SK-N-SH treated with all-trans-retinoic acid at 6 μM for 48 hours (cell line): ENCODE measurements around the gene GOT1.

Experiments
- ATAC-seq: fragments of 200-7000 bp; cut with Tn5 transposase; 3 replicates; pipeline ENCODE4 v1.9.1; 2020; ENCODE audit warnings: mild to moderate bottlenecking, moderate library complexity
- ARNTL ChIP-seq: fragments of 450-650 bp; formaldehyde crosslinking; IDR thresholded peaks from 2 replicates; pipeline ENCODE4 v1.5.0; 2020; ENCODE audit warnings: low read depth, mild to moderate bottlenecking, moderate library complexity, borderline replicate concordance
- BACH2 ChIP-seq: fragments of 250-450 bp; sonication (Bioruptor Pico); IDR thresholded peaks from 2 replicates; pipeline ENCODE4 v1.9.0; 2021; ENCODE audit warnings: mild to moderate bottlenecking, borderline replicate concordance
- CREB5 ChIP-seq: fragments of 250-450 bp; sonication (Bioruptor Pico); IDR thresholded peaks from 2 replicates; pipeline ENCODE4 v1.5.1; 2020; ENCODE audit warnings: low read depth, mild to moderate bottlenecking, moderate library complexity
- CSDC2 ChIP-seq: fragments of 250-450 bp; sonication (Bioruptor Pico); IDR thresholded peaks from 2 replicates; pipeline ENCODE4 v1.5.0; 2020; ENCODE audit warnings: mild to moderate bottlenecking, moderate library complexity
- CSRNP3 ChIP-seq: fragments of 250-450 bp; sonication (Bioruptor Pico); IDR thresholded peaks from 2 replicates; pipeline ENCODE4 v1.5.1; 2021; ENCODE audit warnings: mild to moderate bottlenecking, moderate library complexity
- GLIS3 ChIP-seq: fragments of 250-450 bp; sonication (Bioruptor Pico); IDR thresholded peaks from 2 replicates; pipeline ENCODE4 v1.5.0; 2020; ENCODE audit warnings: mild to moderate bottlenecking, moderate library complexity
- OSR1 ChIP-seq: fragments of 250-450 bp; sonication (Bioruptor Pico); IDR thresholded peaks from 2 replicates; pipeline ENCODE4 v1.8.0; 2022; ENCODE audit warnings: moderate library complexity, mild to moderate bottlenecking, inconsistent platforms
- PATZ1 ChIP-seq: fragments of 250-450 bp; sonication (Bioruptor Pico); IDR thresholded peaks from 2 replicates; pipeline ENCODE4 v1.8.0; 2020; ENCODE audit warnings: mild to moderate bottlenecking, moderate library complexity, borderline replicate concordance
- POU6F1 ChIP-seq: fragments of 250-450 bp; sonication (Bioruptor Pico); IDR thresholded peaks from 2 replicates; pipeline ENCODE4 v1.8.0; 2021; ENCODE audit warnings: low read depth, mild to moderate bottlenecking, moderate library complexity, borderline replicate concordance
- PPARA ChIP-seq: fragments of 250-450 bp; sonication (Bioruptor Pico); IDR thresholded peaks from 2 replicates; pipeline ENCODE4 v1.5.0; 2020; ENCODE audit warnings: mild to moderate bottlenecking, borderline replicate concordance
- RARB ChIP-seq: fragments of 250-450 bp; sonication (Bioruptor Pico); IDR thresholded peaks from 2 replicates; pipeline ENCODE4 v1.8.0; 2021; ENCODE audit warnings: mild to moderate bottlenecking, moderate library complexity
- SNAI2 ChIP-seq: fragments of 250-450 bp; sonication (Bioruptor Pico); IDR thresholded peaks from 2 replicates; pipeline ENCODE4 v1.5.0; 2020; ENCODE audit warnings: mild to moderate bottlenecking, moderate library complexity
- TCF4 ChIP-seq: fragments of 250-450 bp; sonication (Bioruptor Pico); IDR thresholded peaks from 2 replicates; pipeline ENCODE4 v1.8.0; 2021; ENCODE audit warnings: mild to moderate bottlenecking, moderate library complexity, borderline replicate concordance
- TOX ChIP-seq: fragments of 250-450 bp; sonication (Bioruptor Pico); IDR thresholded peaks from 2 replicates; pipeline ENCODE4 v1.8.0; 2021; ENCODE audit warnings: mild to moderate bottlenecking, moderate library complexity, borderline replicate concordance
- TSHZ2 ChIP-seq: fragments of 250-450 bp; sonication (Bioruptor Pico); IDR thresholded peaks from 2 replicates; pipeline ENCODE4 v1.5.0; 2020; ENCODE audit warnings: mild to moderate bottlenecking, moderate library complexity
- ZC3H10 ChIP-seq: fragments of 250-450 bp; sonication (Bioruptor Pico); IDR thresholded peaks from 2 replicates; pipeline ENCODE4 v1.5.1; 2021; ENCODE audit warnings: mild to moderate bottlenecking, moderate library complexity
- ZFP3 ChIP-seq: fragments of 250-450 bp; sonication (Bioruptor Pico); IDR thresholded peaks from 2 replicates; pipeline ENCODE4 v1.5.0; 2020; ENCODE audit warnings: mild to moderate bottlenecking, moderate library complexity
- ZFP30 ChIP-seq: fragments of 450-650 bp; formaldehyde crosslinking; IDR thresholded peaks from 2 replicates; pipeline ENCODE4 v1.5.0; 2022; ENCODE audit warnings: mild to moderate bottlenecking, moderate library complexity
- ZNF565 ChIP-seq: fragments of 450-650 bp; formaldehyde crosslinking; conservative IDR thresholded peaks from 2 replicates; pipeline ENCODE4 v1.5.0; 2020; ENCODE audit warnings: low read depth, mild to moderate bottlenecking, moderate library complexity
- ZNF70 ChIP-seq: fragments of 450-650 bp; formaldehyde crosslinking; IDR thresholded peaks from 2 replicates; pipeline ENCODE4 v1.5.0; 2020; ENCODE audit warnings: mild to moderate bottlenecking, moderate library complexity
- ZNF8 ChIP-seq: fragments of 450-650 bp; formaldehyde crosslinking; IDR thresholded peaks from 2 replicates; pipeline ENCODE4 v1.5.0; 2020; ENCODE audit warnings: mild to moderate bottlenecking, moderate library complexity

The GOT1 gene

GRCh38 chr10:99427566-99428190 lies 2.7 kb downstream of the GOT1 start (continued):
- TF ChIP-seq CREB5 (CRISPR knock-in tag), result no peak
- no peak for TF ChIP-seq ARNTL (CRISPR knock-in tag)
- TF ChIP-seq BACH2 (CRISPR knock-in tag), result no peak
- no peak for TF ChIP-seq POU6F1 (CRISPR knock-in tag)
- no peak for TF ChIP-seq RARB (CRISPR knock-in tag)

- no peak for TF ChIP-seq ZNF70 (CRISPR knock-in tag)
- TF ChIP-seq PPARA (CRISPR knock-in tag), result no peak
- no peak for TF ChIP-seq ZFP30
- no peak for TF ChIP-seq SNAI2
- TF ChIP-seq CSRNP3 (CRISPR knock-in tag), result no peak
- TF ChIP-seq BACH2 (CRISPR knock-in tag), result no peak
- no peak for TF ChIP-seq ZFP3
- TF ChIP-seq ZNF565 (CRISPR knock-in tag), result no peak
- no peak for TF ChIP-seq CSDC2
- TF ChIP-seq TCF4 (CRISPR knock-in tag), result no peak
- TF ChIP-seq RARB (CRISPR knock-in tag), result no peak
- no peak for TF ChIP-seq GLIS3 (CRISPR knock-in tag)
- TF ChIP-seq, all 23 proteins: peak for 0
- ATAC-seq, result no peak
These were observed 3.7 kb downstream of the GOT1 start for GRCh38 chr10:99426689-99427088.

- TF ChIP-seq ZNF70 (CRISPR knock-in tag) (no peak), OSR1 (CRISPR knock-in tag) (no peak), ZFP30 (no peak), PATZ1 (no peak)
- TF ChIP-seq, all 23 proteins: peak for 0
- no peak for ATAC-seq
These were observed 5.2 kb downstream of the GOT1 start for GRCh38 chr10:99425204-99425603.

GRCh38 chr10:99424656-99425055 lies 5.8 kb downstream of the GOT1 start:
- ATAC-seq, result no peak
- TF ChIP-seq TSHZ2 (CRISPR knock-in tag) (no peak), ARNTL (CRISPR knock-in tag) (no peak), RARB (CRISPR knock-in tag) (no peak), BACH2 (CRISPR knock-in tag) (no peak), CSDC2 (no peak), POU6F1 (CRISPR knock-in tag) (no peak), ZNF70 (CRISPR knock-in tag) (no peak), ZFP3 (no peak), TOX (no peak), PPARA (CRISPR knock-in tag) (no peak), ZNF8 (no peak), PATZ1 (no peak), TCF4 (CRISPR knock-in tag) (no peak), SNAI2 (no peak), ZC3H10 (CRISPR knock-in tag) (no peak)
